HEK293T (cell line): ENCODE results near the gene TERB1.

Source experiments
- ARNT ChIP-seq: fragments of 450-650 bp; IDR thresholded peaks from 2 replicates; pipeline ENCODE4 v1.6.1; 2017; ENCODE audit warnings: mild to moderate bottlenecking
- LEF1 ChIP-seq: fragments of 450-650 bp; IDR thresholded peaks from 2 replicates; pipeline ENCODE4 v1.6.1; 2017; ENCODE audit warnings: mild to moderate bottlenecking, borderline replicate concordance
- SP1 ChIP-seq: fragments of 450-650 bp; IDR thresholded peaks from 2 replicates; pipeline ENCODE4 v1.6.1; 2017
- SUZ12 ChIP-seq: fragments of 450-650 bp; IDR thresholded peaks from 2 replicates; pipeline ENCODE4 v1.6.1; 2016; ENCODE audit warnings: mild to moderate bottlenecking
- TARDBP ChIP-seq: fragments of 450-650 bp; IDR thresholded peaks from 2 replicates; pipeline ENCODE4 v1.6.1; 2016
- TF ChIP-seq, protein P1 (sequence below): fragments of 450-650 bp; IDR thresholded peaks from 2 replicates; pipeline ENCODE4 v1.6.1; 2016

GRCh38 chr16:66754211-66754610, 47.2 kb downstream of the TERB1 start:
- TF ChIP-seq TARDBP: no peak
- TF ChIP-seq, protein P1, sequence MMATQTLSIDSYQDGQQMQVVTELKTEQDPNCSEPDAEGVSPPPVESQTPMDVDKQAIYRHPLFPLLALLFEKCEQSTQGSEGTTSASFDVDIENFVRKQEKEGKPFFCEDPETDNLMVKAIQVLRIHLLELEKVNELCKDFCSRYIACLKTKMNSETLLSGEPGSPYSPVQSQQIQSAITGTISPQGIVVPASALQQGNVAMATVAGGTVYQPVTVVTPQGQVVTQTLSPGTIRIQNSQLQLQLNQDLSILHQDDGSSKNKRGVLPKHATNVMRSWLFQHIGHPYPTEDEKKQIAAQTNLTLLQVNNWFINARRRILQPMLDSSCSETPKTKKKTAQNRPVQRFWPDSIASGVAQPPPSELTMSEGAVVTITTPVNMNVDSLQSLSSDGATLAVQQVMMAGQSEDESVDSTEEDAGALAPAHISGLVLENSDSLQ: no peak
- TF ChIP-seq SUZ12: no peak
- TF ChIP-seq LEF1: no peak
- TF ChIP-seq ARNT: no peak
- no peak for TF ChIP-seq SP1
